Trophoblast cell (in vitro differentiated cells and primary cell): ENCODE measurements around the gene TACC3.

Source experiments
- DNase-seq, 2 donors: peaks; one replicate each; pipeline ENCODE4 v3.0.0-alpha.2; 2016
- H2AFZ ChIP-seq: 2 replicates; pipeline ENCODE4 v1.6.1; 2013; ENCODE audit warnings: low read length, moderate library complexity, mild to moderate bottlenecking; ENCODE audit not compliant: insufficient read depth, poor library complexity
- H2AK5ac ChIP-seq: 2 replicates; pipeline ENCODE4 v1.6.1; 2013; ENCODE audit warnings: mild to moderate bottlenecking, low read length
- H2BK120ac ChIP-seq: 2 replicates; pipeline ENCODE4 v1.6.1; 2013; ENCODE audit warnings: low read length, mild to moderate bottlenecking, moderate library complexity; ENCODE audit not compliant: insufficient read depth, poor library complexity
- H2BK12ac ChIP-seq: 2 replicates; pipeline ENCODE4 v1.6.1; 2013; ENCODE audit warnings: mild to moderate bottlenecking, low read length, moderate library complexity
- H2BK5ac ChIP-seq: 2 replicates; pipeline ENCODE4 v1.6.1; 2013; ENCODE audit warnings: low read length, low read depth, moderate library complexity, mild to moderate bottlenecking; ENCODE audit not compliant: poor library complexity
- H3K14ac ChIP-seq: 2 replicates; pipeline ENCODE4 v1.6.1; 2013; ENCODE audit warnings: mild to moderate bottlenecking, low read length
- H3K18ac ChIP-seq: 2 replicates; pipeline ENCODE4 v1.6.1; 2013; ENCODE audit warnings: mild to moderate bottlenecking, low read length
- H3K23ac ChIP-seq: 2 replicates; pipeline ENCODE4 v1.6.1; 2013; ENCODE audit warnings: low read length
- H3K27ac ChIP-seq: 2 replicates; pipeline ENCODE4 v1.5.1; 2013; ENCODE audit warnings: low read depth, mild to moderate bottlenecking, inconsistent platforms, low read length, moderate library complexity
- H3K27me3 ChIP-seq: 2 replicates; pipeline ENCODE4 v1.6.1; 2013; ENCODE audit warnings: inconsistent platforms, mild to moderate bottlenecking, low read length, moderate library complexity; ENCODE audit not compliant: insufficient read depth
- H3K36me3 ChIP-seq, 2 experiments: 1 replicate in 1 of 2; 2 replicates in 1 of 2; pipeline ENCODE4 v1.6.1; 2013; ENCODE audit warnings: low read length in 2 of 2, mild to moderate bottlenecking in 2 of 2, moderate library complexity in 1 of 2; ENCODE audit not compliant: insufficient read depth in 2 of 2, control insufficient read depth in 1 of 2
- H3K4ac ChIP-seq: 2 replicates; pipeline ENCODE4 v1.6.1; 2013; ENCODE audit warnings: low read depth, mild to moderate bottlenecking, low read length, moderate library complexity
- H3K4me1 ChIP-seq, 2 experiments: 1 replicate in 1 of 2; 2 replicates in 1 of 2; pipeline ENCODE4 v1.6.1; 2013; ENCODE audit warnings: low read length in 2 of 2, mild to moderate bottlenecking in 2 of 2, moderate library complexity in 1 of 2; ENCODE audit not compliant: insufficient read depth in 2 of 2, control insufficient read depth in 1 of 2
- H3K4me2 ChIP-seq: 2 replicates; pipeline ENCODE4 v1.6.1; 2013; ENCODE audit warnings: inconsistent platforms, mild to moderate bottlenecking, low read length, moderate library complexity
- H3K4me3 ChIP-seq: 2 replicates; pipeline ENCODE4 v1.5.1; 2013; ENCODE audit warnings: mild to moderate bottlenecking, low read depth, low read length, inconsistent platforms
- H3K79me1 ChIP-seq: one replicate; pipeline ENCODE4 v1.6.1; 2013; ENCODE audit warnings: low read length
- H3K79me2 ChIP-seq: 2 replicates; pipeline ENCODE4 v1.6.1; 2013; ENCODE audit warnings: low read length, mild to moderate bottlenecking; ENCODE audit not compliant: control insufficient read depth, insufficient read depth, poor library complexity
- H3K9ac ChIP-seq: 2 replicates; pipeline ENCODE4 v1.6.1; 2013; ENCODE audit warnings: mild to moderate bottlenecking, low read length
- H3K9me3 ChIP-seq: 2 replicates; pipeline ENCODE4 v1.6.1; 2013; ENCODE audit warnings: low read depth, mild to moderate bottlenecking, control low read depth, inconsistent platforms, low read length; ENCODE audit not compliant: insufficient read depth
- H4K12ac ChIP-seq: 2 replicates; pipeline ENCODE4 v1.6.1; 2013; ENCODE audit warnings: low read depth, mild to moderate bottlenecking, low read length, moderate library complexity
- H4K8ac ChIP-seq: 2 replicates; pipeline ENCODE4 v1.6.1; 2013; ENCODE audit warnings: low read depth, mild to moderate bottlenecking, low read length, moderate library complexity
- H4K91ac ChIP-seq: one replicate; pipeline ENCODE4 v1.6.1; 2013; ENCODE audit warnings: low read depth, mild to moderate bottlenecking, low read length, moderate library complexity
- WGBS: extraction: QIAGEN DNeasy Blood & Tissue Kit; methylation state at CpG from one replicate; pipeline ENCODE4 v1.1.7; 2013; ENCODE audit warnings: missing lambda C conversion rate; ENCODE audit not compliant: insufficient read length, insufficient coverage; ENCODE audit errors: extremely low coverage; 5-methylcytosine and 5-hydroxymethylcytosine counted together

Gene TACC3

DNA sequence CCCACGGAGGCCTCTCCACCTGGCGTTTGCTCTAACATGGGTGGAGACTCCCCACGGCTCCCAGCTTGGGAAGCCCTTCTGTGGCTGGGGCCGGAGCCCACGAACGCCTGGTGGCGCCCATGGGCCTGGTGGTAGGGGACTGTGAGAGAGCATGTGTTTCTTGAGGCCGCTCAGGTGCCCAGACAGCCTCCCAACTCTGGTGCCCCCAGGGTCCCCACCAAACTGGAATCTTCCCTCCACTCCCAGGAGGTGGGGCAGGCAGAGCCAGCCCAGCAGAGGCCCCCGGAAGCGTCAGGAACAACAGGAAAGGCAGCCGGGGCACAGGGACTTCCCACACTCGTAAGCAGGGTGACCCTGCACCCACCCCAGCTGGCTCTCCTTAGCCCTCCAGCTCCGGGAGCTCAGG lies 38.5 kb downstream of the TACC3 start:
- Histone ChIP-seq H3K27ac (no peak overlapping the region), H3K36me3 (no peaks in the 10 kb centered on the region), H4K8ac (no peak overlapping the region), H4K91ac (no peak overlapping the region), H2BK12ac (no peak overlapping the region), H3K9me3 (no peaks in the 10 kb centered on the region), H2BK120ac (no peak overlapping the region), H3K4me1 (no peaks in the 10 kb centered on the region), H3K79me2 (no peaks in the 10 kb centered on the region), H4K12ac (no peak overlapping the region), H2AK5ac (no peak overlapping the region), H3K27me3 (no peaks in the 10 kb centered on the region), H3K4me3 (no peak overlapping the region), H3K79me1 (no peaks in the 10 kb centered on the region), H2BK5ac (no peak overlapping the region), H2AFZ (no peak overlapping the region), H3K4ac (no peak overlapping the region), H3K14ac (no peak overlapping the region), H3K4me2 (no peak overlapping the region), H3K23ac (no peak overlapping the region), H3K9ac (no peak overlapping the region), H3K18ac (no peak overlapping the region)
- no CpG with 5 or more reads among the region's 13 CpGs for WGBS
- no peak for DNase-seq

DNA sequence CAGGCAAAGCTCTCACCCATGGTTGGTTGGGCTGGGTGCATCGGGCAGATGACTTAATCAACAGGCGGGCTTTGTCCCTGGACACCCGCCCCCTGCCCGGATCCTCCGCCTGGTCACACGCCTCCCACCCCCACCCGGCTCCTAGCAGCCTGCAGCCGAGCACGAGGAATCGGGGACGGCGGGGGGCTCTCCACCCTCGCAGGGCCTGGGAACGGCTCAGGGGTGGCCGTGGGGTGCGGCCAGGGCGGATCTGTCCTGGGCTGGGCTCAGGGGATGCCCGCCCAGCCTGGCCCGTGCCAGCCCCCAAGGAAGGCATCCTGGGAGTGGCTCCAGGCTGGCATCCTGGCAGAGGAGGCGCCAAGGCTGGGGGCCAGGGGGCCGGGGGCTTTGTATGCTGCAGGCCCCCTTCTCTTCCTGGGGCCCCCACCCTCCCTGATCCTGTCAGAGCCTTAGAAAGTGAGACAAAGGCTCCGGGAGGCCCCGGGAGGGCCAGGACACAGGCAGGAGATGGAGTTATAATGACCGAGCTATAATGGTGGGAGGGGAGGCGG lies 39.3 kb downstream of the TACC3 start:
- no peak overlapping the region for H3K4me2 ChIP-seq
- H2BK12ac ChIP-seq, result no peak overlapping the region
- WGBS, result no CpG with 5 or more reads among the region's 25 CpGs
- H3K14ac ChIP-seq, result no peak overlapping the region
- H3K9me3 ChIP-seq, result no peaks in the 10 kb centered on the region
- H3K27me3 ChIP-seq, result no peaks in the 10 kb centered on the region
- H2BK5ac ChIP-seq, result no peak overlapping the region
- H3K4ac ChIP-seq, result no peak overlapping the region
- H2AK5ac ChIP-seq, result no peak overlapping the region
- H4K8ac ChIP-seq, result no peak overlapping the region
- H3K23ac ChIP-seq, result no peak overlapping the region
- no peak overlapping the region for H3K27ac ChIP-seq
- H3K79me2 ChIP-seq, result no peaks in the 10 kb centered on the region
- no peak for DNase-seq
- no peak overlapping the region for H4K91ac ChIP-seq
- H2BK120ac ChIP-seq, result no peak overlapping the region
- H4K12ac ChIP-seq, result no peak overlapping the region
- no peak overlapping the region for H3K4me3 ChIP-seq
- H3K18ac ChIP-seq, result no peak overlapping the region
- no peak overlapping the region for H2AFZ ChIP-seq
- no peak overlapping the region for H3K9ac ChIP-seq
- H3K36me3 ChIP-seq, result no peaks in the 10 kb centered on the region
- H3K79me1 ChIP-seq, result no peaks in the 10 kb centered on the region
- H3K4me1 ChIP-seq, result no peaks in the 10 kb centered on the region

DNA sequence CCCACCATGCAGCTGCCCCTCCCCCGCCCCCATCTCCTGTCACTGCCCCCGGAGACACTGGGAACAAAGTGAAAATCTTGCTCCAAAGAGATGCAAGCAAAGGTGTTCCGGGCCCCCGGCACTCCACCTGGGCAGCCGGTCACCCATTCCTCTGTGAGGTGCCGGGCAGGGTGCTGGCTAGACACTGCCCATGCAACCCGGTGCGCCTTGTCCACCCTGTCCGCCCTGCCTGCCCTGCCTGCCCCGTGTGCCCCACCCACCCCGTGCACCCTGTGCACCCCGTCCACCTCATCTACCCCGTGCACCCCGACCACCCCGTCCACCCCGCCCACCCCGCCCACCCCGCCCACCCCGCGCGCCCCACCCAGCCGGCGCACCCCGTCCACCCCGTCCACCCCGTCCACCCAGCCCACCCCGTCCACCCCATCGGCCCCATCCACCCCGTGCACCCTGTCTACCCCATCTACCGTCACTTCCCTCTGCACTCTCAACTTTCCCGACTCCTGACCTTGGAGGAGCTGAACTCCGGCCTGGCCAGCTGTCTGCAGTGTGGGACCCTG lies 39.9 kb downstream of the TACC3 start:
- Histone ChIP-seq H4K12ac (no peak overlapping the region), H2BK12ac (no peak overlapping the region), H2BK120ac (no peak overlapping the region), H4K8ac (no peak overlapping the region), H3K4ac (no peak overlapping the region), H4K91ac (no peak overlapping the region), H2AFZ (no peak overlapping the region), H3K14ac (no peak overlapping the region), H3K4me3 (no peak overlapping the region), H3K9ac (no peak overlapping the region), H3K79me2 (no peaks in the 10 kb centered on the region), H3K4me1 (peaks cover 3 to 4% of the 10 kb centered on the region in 2 experiments), H3K27me3 (no peaks in the 10 kb centered on the region), H3K4me2 (no peak overlapping the region), H2AK5ac (no peak overlapping the region), H3K36me3 (no peaks in the 10 kb centered on the region), H3K9me3 (no peaks in the 10 kb centered on the region), H3K23ac (no peak overlapping the region), H2BK5ac (no peak overlapping the region), H3K18ac (no peak overlapping the region), H3K79me1 (no peaks in the 10 kb centered on the region), H3K27ac (no peak overlapping the region)
- WGBS, result no CpG with 5 or more reads among the region's 32 CpGs
- DNase-seq, result no peak

DNA sequence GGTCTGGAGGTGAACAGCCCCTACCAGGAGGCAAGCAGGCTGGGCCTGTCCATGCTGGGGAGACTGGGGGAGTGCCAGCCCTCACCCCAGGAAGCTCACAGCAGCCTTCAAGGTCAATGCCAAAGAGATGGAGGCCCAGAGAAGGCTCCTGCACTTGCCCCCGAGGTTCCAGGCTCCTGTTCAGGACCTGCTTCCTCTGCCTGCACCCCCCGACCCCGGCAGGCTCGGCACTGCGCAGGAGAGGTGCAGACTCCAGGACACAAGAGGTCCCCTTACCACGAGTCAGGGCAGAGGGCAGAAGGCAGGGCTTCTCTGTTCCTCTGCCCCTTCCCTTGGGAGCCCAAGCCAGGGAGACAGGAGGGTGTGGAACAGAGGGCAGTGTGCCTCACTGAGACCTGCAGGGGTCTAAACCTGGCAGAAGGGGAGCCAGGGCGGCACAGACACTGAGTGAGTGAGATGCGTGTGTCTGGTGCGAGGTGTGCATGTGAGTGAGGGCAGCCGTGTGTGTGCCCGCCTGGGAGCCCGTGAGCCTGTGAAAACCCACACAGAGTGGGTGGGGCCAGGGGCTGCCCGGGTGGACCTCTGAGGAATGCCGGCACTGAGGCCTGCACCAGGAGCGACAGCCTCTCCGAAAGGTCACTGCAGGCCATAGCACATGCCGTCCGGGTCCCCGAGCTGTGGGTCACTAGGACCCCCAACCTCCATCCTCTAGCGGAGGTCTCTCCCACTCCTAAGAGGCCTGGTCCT lies 41.1 kb downstream of the TACC3 start:
- Histone ChIP-seq H3K79me2 (no peaks in the 10 kb centered on the region), H4K8ac (no peak overlapping the region), H3K9me3 (no peaks in the 10 kb centered on the region), H3K14ac (no peak overlapping the region), H3K4me1 (peaks cover 8 to 9% of the 10 kb centered on the region in 2 experiments), H3K4me3 (no peak overlapping the region), H3K27me3 (no peaks in the 10 kb centered on the region), H2BK12ac (no peak overlapping the region), H3K4ac (no peak overlapping the region), H4K12ac (no peak overlapping the region), H4K91ac (no peak overlapping the region), H2BK5ac (no peak overlapping the region), H3K9ac (no peak overlapping the region), H3K4me2 (no peak overlapping the region), H2AK5ac (no peak overlapping the region), H3K36me3 (no peaks in the 10 kb centered on the region), H2AFZ (no peak overlapping the region), H3K79me1 (no peaks in the 10 kb centered on the region), H3K18ac (no peak overlapping the region), H3K23ac (no peak overlapping the region), H2BK120ac (no peak overlapping the region), H3K27ac (no peak overlapping the region)
- DNase-seq, result no peak
- WGBS, result no CpG with 5 or more reads among the region's 20 CpGs
